HEK293 (cell line): ENCODE measurements around the gene GINS2.

Source experiments
- CTCF ChIA-PET: fragments of 350-600 bp; formaldehyde crosslinking; extraction: SDS; loops from one replicate; lab custom pipeline; 2021; ENCODE audit warnings: antibody characterized with exemption; lab: Yijun Ruan, JAX
- POLR2A ChIA-PET: fragments of 300-600 bp; formaldehyde crosslinking; extraction: SDS; loops from one replicate; lab custom pipeline; 2020; ENCODE audit warnings: antibody characterized with exemption, inconsistent platforms; lab: Yijun Ruan, JAX
- H3K27ac ChIP-seq: fragments of 200-500 bp; sonication (Bioruptor generic); 2 replicates; pipeline ENCODE4 v1.5.1; 2014; ENCODE audit warnings: low read depth, low read length, control low read depth, inconsistent platforms; ENCODE audit errors: extremely low read depth
- H3K36me3 ChIP-seq, 2 experiments: fragments of 200-500 bp in 1 of 2; sonication (Bioruptor generic) in 1 of 2; 1 replicate in 1 of 2; 2 replicates in 1 of 2; pipeline ENCODE4 v1.5.1; 2014 to 2017; ENCODE audit warnings: inconsistent platforms in 2 of 2, low read length in 2 of 2; ENCODE audit not compliant: control insufficient read depth in 2 of 2, insufficient read depth in 1 of 2
- H3K4me1 ChIP-seq: fragments of 200-500 bp; sonication (Bioruptor generic); 2 replicates; pipeline ENCODE4 v1.5.1; 2014; ENCODE audit warnings: mild to moderate bottlenecking, low read length, inconsistent platforms; ENCODE audit not compliant: control insufficient read depth, insufficient read depth
- H3K4me3 ChIP-seq: 2 replicates; pipeline ENCODE4 v1.5.1; 2011; ENCODE audit warnings: low read depth, mild to moderate bottlenecking, control low read depth, low read length, moderate library complexity
- H3K9me3 ChIP-seq: fragments of 200-500 bp; sonication (Bioruptor generic); 2 replicates; pipeline ENCODE4 v1.5.1; 2014; ENCODE audit warnings: low read depth, low read length, inconsistent platforms; ENCODE audit not compliant: control insufficient read depth, insufficient read depth
- KLF9 ChIP-seq: fragments of 450-650 bp; formaldehyde crosslinking; IDR thresholded peaks from 2 replicates; pipeline ENCODE4 v1.5.1; 2016; ENCODE audit warnings: missing biosample characterization, missing genetic modification characterization, low read depth
- RBAK ChIP-seq: fragments of 450-650 bp; formaldehyde crosslinking; IDR thresholded peaks from 2 replicates; pipeline ENCODE4 v1.5.1; 2016; ENCODE audit warnings: missing biosample characterization, missing genetic modification characterization
- ZFP3 ChIP-seq: fragments of 450-650 bp; formaldehyde crosslinking; IDR thresholded peaks from 2 replicates; pipeline ENCODE4 v1.5.1; 2016; ENCODE audit warnings: low read depth, missing biosample characterization, missing genetic modification characterization
- ZNF132 ChIP-seq: fragments of 450-650 bp; formaldehyde crosslinking; IDR thresholded peaks from 2 replicates; pipeline ENCODE4 v1.5.1; 2017; ENCODE audit warnings: missing biosample characterization, missing genetic modification characterization, borderline replicate concordance
- ZNF146 ChIP-seq: fragments of 450-650 bp; formaldehyde crosslinking; IDR thresholded peaks from 2 replicates; pipeline ENCODE4 v1.5.1; 2016; ENCODE audit warnings: missing biosample characterization, missing genetic modification characterization
- ZNF214 ChIP-seq: fragments of 450-650 bp; formaldehyde crosslinking; IDR thresholded peaks from 2 replicates; pipeline ENCODE4 v1.5.1; 2017; ENCODE audit warnings: missing biosample characterization, mild to moderate bottlenecking, missing genetic modification characterization, borderline replicate concordance
- ZNF341 ChIP-seq: fragments of 450-650 bp; formaldehyde crosslinking; IDR thresholded peaks from 2 replicates; pipeline ENCODE4; 2016; ENCODE audit warnings: low read depth, missing biosample characterization, missing genetic modification characterization
- ZNF426 ChIP-seq: fragments of 450-650 bp; formaldehyde crosslinking; IDR thresholded peaks from 2 replicates; pipeline ENCODE4 v1.5.1; 2017; ENCODE audit warnings: missing biosample characterization, missing genetic modification characterization, mild to moderate bottlenecking, inconsistent platforms, moderate library complexity
- ZNF518A ChIP-seq: fragments of 450-650 bp; formaldehyde crosslinking; conservative IDR thresholded peaks from 2 replicates; pipeline ENCODE4 v1.5.1; 2016; ENCODE audit warnings: low read depth, missing biosample characterization, missing genetic modification characterization
- ZNF571 ChIP-seq: fragments of 450-650 bp; formaldehyde crosslinking; IDR thresholded peaks from 2 replicates; pipeline ENCODE4 v1.5.0; 2017; ENCODE audit warnings: missing biosample characterization, missing genetic modification characterization
- ZXDB ChIP-seq: fragments of 450-650 bp; formaldehyde crosslinking; IDR thresholded peaks from 2 replicates; pipeline ENCODE4 v1.5.1; 2016; ENCODE audit warnings: missing biosample characterization, missing genetic modification characterization
- TF ChIP-seq, protein P1 (sequence below): fragments of 450-650 bp; formaldehyde crosslinking; IDR thresholded peaks from 2 replicates; pipeline ENCODE4 v1.5.1; 2017; ENCODE audit warnings: missing biosample characterization, missing genetic modification characterization
- TF ChIP-seq, protein P2 (sequence below): fragments of 450-650 bp; formaldehyde crosslinking; IDR thresholded peaks from 2 replicates; pipeline ENCODE4 v1.5.1; 2016; ENCODE audit warnings: missing biosample characterization, missing genetic modification characterization

GINS2 gene

DNA sequence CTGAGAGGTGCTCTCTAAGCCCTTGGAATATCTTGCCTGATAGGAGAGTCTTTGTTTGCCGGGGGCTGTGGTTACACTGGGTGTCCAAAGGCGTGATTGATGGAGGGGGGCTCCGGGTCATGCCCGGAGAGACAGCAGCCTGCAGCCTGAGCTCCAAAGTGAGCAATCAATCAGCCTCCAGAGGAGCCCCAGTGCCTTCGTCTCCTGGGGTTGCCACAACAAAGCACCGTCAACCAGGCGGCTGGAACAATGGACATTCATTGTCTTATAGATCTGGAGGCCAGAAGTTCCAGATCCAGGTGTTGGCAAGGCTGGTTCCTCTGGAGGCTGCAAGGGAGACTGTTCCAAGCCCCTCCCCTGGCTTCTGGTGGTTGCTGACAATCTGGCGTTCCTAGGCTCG, 24.0 kb upstream of the GINS2 start (continued):
- TF ChIP-seq, protein P1, sequence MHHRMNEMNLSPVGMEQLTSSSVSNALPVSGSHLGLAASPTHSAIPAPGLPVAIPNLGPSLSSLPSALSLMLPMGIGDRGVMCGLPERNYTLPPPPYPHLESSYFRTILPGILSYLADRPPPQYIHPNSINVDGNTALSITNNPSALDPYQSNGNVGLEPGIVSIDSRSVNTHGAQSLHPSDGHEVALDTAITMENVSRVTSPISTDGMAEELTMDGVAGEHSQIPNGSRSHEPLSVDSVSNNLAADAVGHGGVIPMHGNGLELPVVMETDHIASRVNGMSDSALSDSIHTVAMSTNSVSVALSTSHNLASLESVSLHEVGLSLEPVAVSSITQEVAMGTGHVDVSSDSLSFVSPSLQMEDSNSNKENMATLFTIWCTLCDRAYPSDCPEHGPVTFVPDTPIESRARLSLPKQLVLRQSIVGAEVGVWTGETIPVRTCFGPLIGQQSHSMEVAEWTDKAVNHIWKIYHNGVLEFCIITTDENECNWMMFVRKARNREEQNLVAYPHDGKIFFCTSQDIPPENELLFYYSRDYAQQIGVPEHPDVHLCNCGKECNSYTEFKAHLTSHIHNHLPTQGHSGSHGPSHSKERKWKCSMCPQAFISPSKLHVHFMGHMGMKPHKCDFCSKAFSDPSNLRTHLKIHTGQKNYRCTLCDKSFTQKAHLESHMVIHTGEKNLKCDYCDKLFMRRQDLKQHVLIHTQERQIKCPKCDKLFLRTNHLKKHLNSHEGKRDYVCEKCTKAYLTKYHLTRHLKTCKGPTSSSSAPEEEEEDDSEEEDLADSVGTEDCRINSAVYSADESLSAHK (tag by site-specific recombination), result no peak
- no peak for TF ChIP-seq ZXDB (tag by site-specific recombination)
- TF ChIP-seq KLF9 (tag by site-specific recombination), result no peak
- no peak for TF ChIP-seq ZNF146
- no peak for TF ChIP-seq ZNF132 (tag by site-specific recombination)
- TF ChIP-seq ZNF518A (tag by site-specific recombination), result no peak
- TF ChIP-seq ZNF341 (tag by site-specific recombination), result no peak

DNA sequence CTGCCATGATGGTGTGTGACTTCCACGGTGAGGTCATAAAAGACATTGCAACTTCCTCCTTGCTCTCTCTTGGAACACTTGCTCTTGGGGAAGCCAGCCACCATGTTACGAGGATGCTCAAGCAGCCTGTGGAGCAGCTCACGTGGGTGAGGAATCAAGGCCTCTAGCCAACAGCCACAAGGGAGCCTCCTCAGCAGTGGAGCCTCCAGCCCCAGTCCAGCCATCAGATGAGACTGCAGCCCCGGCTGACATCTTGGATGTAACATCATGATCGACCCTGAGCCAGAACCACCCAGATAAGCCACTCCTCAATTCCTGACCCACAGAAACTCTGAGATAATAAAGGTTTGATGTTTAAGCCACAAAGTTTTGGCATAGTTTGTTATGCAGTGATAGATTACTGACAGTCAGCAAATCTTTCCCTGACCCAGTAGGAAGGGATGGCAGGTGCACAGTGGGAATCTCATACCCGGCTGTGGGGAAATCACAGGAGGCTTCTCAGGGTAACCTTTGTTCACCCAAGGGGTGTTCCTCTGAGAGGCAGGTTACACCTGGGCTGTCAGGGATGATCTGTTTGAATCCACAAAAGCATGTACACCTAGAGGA, 23.3 kb upstream of the GINS2 start:
- ChIA-PET CTCF (interaction anchor here (0.9 to 1.1 kb wide), 2 partner anchors 12 to 449 kb away, joined by 3 to 5 read pairs; no protein-coding TSS in a partner anchor), POLR2A (no interaction called here)
- no peaks in the 10 kb centered on the region for H3K9me3 ChIP-seq
- no peak overlapping the region for H3K4me3 ChIP-seq
- no peaks in the 10 kb centered on the region for H3K4me1 ChIP-seq
- TF ChIP-seq, protein P2, sequence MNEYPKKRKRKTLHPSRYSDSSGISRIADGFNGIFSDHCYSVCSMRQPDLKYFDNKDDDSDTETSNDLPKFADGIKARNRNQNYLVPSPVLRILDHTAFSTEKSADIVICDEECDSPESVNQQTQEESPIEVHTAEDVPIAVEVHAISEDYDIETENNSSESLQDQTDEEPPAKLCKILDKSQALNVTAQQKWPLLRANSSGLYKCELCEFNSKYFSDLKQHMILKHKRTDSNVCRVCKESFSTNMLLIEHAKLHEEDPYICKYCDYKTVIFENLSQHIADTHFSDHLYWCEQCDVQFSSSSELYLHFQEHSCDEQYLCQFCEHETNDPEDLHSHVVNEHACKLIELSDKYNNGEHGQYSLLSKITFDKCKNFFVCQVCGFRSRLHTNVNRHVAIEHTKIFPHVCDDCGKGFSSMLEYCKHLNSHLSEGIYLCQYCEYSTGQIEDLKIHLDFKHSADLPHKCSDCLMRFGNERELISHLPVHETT (tag by site-specific recombination), result no peak
- no peak for TF ChIP-seq ZNF214
- no peak for TF ChIP-seq ZNF571 (tag by site-specific recombination)
- no peaks in the 10 kb centered on the region for H3K36me3 ChIP-seq
- no peak overlapping the region for H3K27ac ChIP-seq

- Histone ChIP-seq H3K36me3 (no peaks in the 10 kb centered on the region), H3K4me3 (no peak overlapping the region), H3K9me3 (no peaks in the 10 kb centered on the region), H3K27ac (no peak overlapping the region), H3K4me1 (no peaks in the 10 kb centered on the region)
- TF ChIP-seq ZFP3 (tag by site-specific recombination) (peak; percentile 52; the same call in 1 of the 2 replicates), ZNF426 (tag by site-specific recombination) (no peak), RBAK (tag by site-specific recombination) (no peak)
- ChIA-PET POLR2A (interaction anchor here (0.7 kb wide), 1 partner anchor 26 kb away, joined by 3 read pairs; no protein-coding TSS in a partner anchor), CTCF (interaction anchor here (0.7 to 1.2 kb wide), 3 partner anchors 9 to 514 kb away, joined by 3 to 4 read pairs (median 3); no protein-coding TSS in a partner anchor)
These were observed 22.0 kb upstream of the GINS2 start for GRCh38 chr16:85710732-85711131.
